Panc1 (cell line): ENCODE results near the gene NAA16.

Experiments
- CTCF ChIP-seq: fragments of 450-650 bp; IDR thresholded peaks from 2 replicates; pipeline ENCODE4 v1.5.1; 2017; ENCODE audit warnings: mild to moderate bottlenecking
- POLR2AphosphoS5 ChIP-seq: IDR thresholded peaks from 2 replicates; pipeline ENCODE4 v1.6.1; 2012; ENCODE audit warnings: mild to moderate bottlenecking, low read depth, low read length, moderate library complexity
- SIN3A ChIP-seq: IDR thresholded peaks from 2 replicates; pipeline ENCODE4 v1.6.1; 2012; ENCODE audit warnings: low read depth, mild to moderate bottlenecking, low read length, moderate library complexity, borderline replicate concordance; ENCODE audit not compliant: insufficient read depth

DNA sequence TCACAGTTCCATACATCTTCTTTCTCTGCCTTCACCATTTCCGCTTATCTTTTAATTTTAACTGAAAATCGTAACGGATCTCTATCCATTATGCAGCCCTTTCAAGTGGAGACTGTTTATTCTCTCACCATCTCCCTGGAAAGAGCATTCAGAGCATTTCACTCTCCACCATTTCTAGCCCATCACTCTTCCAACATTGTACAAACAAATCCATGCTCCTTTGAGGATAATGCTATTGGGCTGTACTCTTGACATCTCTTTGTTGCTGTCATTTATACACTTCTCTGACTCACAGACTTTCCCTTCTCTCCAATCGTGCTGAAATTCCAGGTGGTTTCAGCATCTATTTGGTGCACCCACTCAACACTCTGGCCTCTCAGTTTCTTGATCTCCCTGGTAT lies 71.4 kb downstream of the NAA16 start:
- TF ChIP-seq CTCF (no peak), SIN3A (no peak), POLR2AphosphoS5 (no peak)
